Loucy (cell line): ENCODE measurements around the gene TIFAB.

Experiments
- CTCF ChIP-seq: fragments of 200-600 bp; sonication (generic); conservative IDR thresholded peaks from 2 replicates; pipeline ENCODE4 v1.5.1; 2014; ENCODE audit warnings: mild to moderate bottlenecking, antibody characterized with exemption, low read length
- EZH2phosphoT487 ChIP-seq: fragments of 200-600 bp; IDR thresholded peaks from 2 replicates; pipeline ENCODE4 v1.6.1; 2018; ENCODE audit warnings: antibody characterized with exemption, mild to moderate bottlenecking, moderate library complexity, borderline replicate concordance

GRCh38 chr5:135400866-135401265, 51.3 kb downstream of the TIFAB start:
- no peak for TF ChIP-seq CTCF
- TF ChIP-seq EZH2phosphoT487 = no peak
